HEK293 (cell line): Measurements from ENCODE around the gene PACSIN2.

Experiments
- CTCF ChIA-PET: fragments of 350-600 bp; formaldehyde crosslinking; extraction: SDS; loops from one replicate; lab custom pipeline; 2021; ENCODE audit warnings: antibody characterized with exemption; lab: Yijun Ruan, JAX
- POLR2A ChIA-PET: fragments of 300-600 bp; formaldehyde crosslinking; extraction: SDS; loops from one replicate; lab custom pipeline; 2020; ENCODE audit warnings: antibody characterized with exemption, inconsistent platforms; lab: Yijun Ruan, JAX
- H3K27ac ChIP-seq: fragments of 200-500 bp; sonication (Bioruptor generic); 2 replicates; pipeline ENCODE4 v1.5.1; 2014; ENCODE audit warnings: low read depth, low read length, control low read depth, inconsistent platforms; ENCODE audit errors: extremely low read depth
- H3K36me3 ChIP-seq, 2 experiments: fragments of 200-500 bp in 1 of 2; sonication (Bioruptor generic) in 1 of 2; 1 replicate in 1 of 2; 2 replicates in 1 of 2; pipeline ENCODE4 v1.5.1; 2014 to 2017; ENCODE audit warnings: inconsistent platforms in 2 of 2, low read length in 2 of 2; ENCODE audit not compliant: control insufficient read depth in 2 of 2, insufficient read depth in 1 of 2
- H3K4me1 ChIP-seq: fragments of 200-500 bp; sonication (Bioruptor generic); 2 replicates; pipeline ENCODE4 v1.5.1; 2014; ENCODE audit warnings: mild to moderate bottlenecking, low read length, inconsistent platforms; ENCODE audit not compliant: control insufficient read depth, insufficient read depth
- H3K4me3 ChIP-seq: 2 replicates; pipeline ENCODE4 v1.5.1; 2011; ENCODE audit warnings: low read depth, mild to moderate bottlenecking, control low read depth, low read length, moderate library complexity
- H3K9me3 ChIP-seq: fragments of 200-500 bp; sonication (Bioruptor generic); 2 replicates; pipeline ENCODE4 v1.5.1; 2014; ENCODE audit warnings: low read depth, low read length, inconsistent platforms; ENCODE audit not compliant: control insufficient read depth, insufficient read depth
- EGR2 ChIP-seq: fragments of 450-650 bp; formaldehyde crosslinking; IDR thresholded peaks from 2 replicates; pipeline ENCODE4 v1.5.1; 2016; ENCODE audit warnings: low read depth, missing biosample characterization, missing genetic modification characterization
- HOXD13 ChIP-seq: sonication (generic); formaldehyde crosslinking; IDR thresholded peaks from 2 replicates; pipeline ENCODE4 v1.8.0; 2022; ENCODE audit warnings: missing genetic modification reagents, borderline replicate concordance
- REPIN1 ChIP-seq: fragments of 450-650 bp; formaldehyde crosslinking; IDR thresholded peaks from 2 replicates; pipeline ENCODE4 v1.5.1; 2017; ENCODE audit warnings: missing biosample characterization, missing genetic modification characterization, low read depth
- SCRT2 ChIP-seq: fragments of 450-650 bp; formaldehyde crosslinking; IDR thresholded peaks from 2 replicates; pipeline ENCODE4 v1.5.1; 2016; ENCODE audit warnings: missing biosample characterization, missing genetic modification characterization
- ZBTB21 ChIP-seq: fragments of 450-650 bp; formaldehyde crosslinking; IDR thresholded peaks from 2 replicates; pipeline ENCODE4 v1.5.1; 2017; ENCODE audit warnings: missing biosample characterization, missing genetic modification characterization
- ZBTB7A ChIP-seq: fragments of 450-650 bp; formaldehyde crosslinking; IDR thresholded peaks from 2 replicates; pipeline ENCODE4 v1.5.1; 2016; ENCODE audit warnings: low read depth, missing biosample characterization, missing genetic modification characterization
- ZBTB8A ChIP-seq: fragments of 450-650 bp; formaldehyde crosslinking; IDR thresholded peaks from 2 replicates; pipeline ENCODE4 v1.5.1; 2016; ENCODE audit warnings: missing biosample characterization, missing genetic modification characterization
- ZEB2 ChIP-seq: fragments of 450-650 bp; formaldehyde crosslinking; IDR thresholded peaks from 2 replicates; pipeline ENCODE4 v1.5.1; 2016; ENCODE audit warnings: missing biosample characterization, missing genetic modification characterization
- ZFP3 ChIP-seq: fragments of 450-650 bp; formaldehyde crosslinking; IDR thresholded peaks from 2 replicates; pipeline ENCODE4 v1.5.1; 2016; ENCODE audit warnings: low read depth, missing biosample characterization, missing genetic modification characterization
- ZFP37 ChIP-seq: fragments of 450-650 bp; formaldehyde crosslinking; IDR thresholded peaks from 2 replicates; pipeline ENCODE4 v1.5.1; 2016; ENCODE audit warnings: missing biosample characterization, missing genetic modification characterization
- ZFP41 ChIP-seq: fragments of 450-650 bp; formaldehyde crosslinking; IDR thresholded peaks from 2 replicates; pipeline ENCODE4 v1.5.1; 2016; ENCODE audit warnings: missing biosample characterization, missing genetic modification characterization, borderline replicate concordance
- ZFP69B ChIP-seq: fragments of 450-650 bp; formaldehyde crosslinking; IDR thresholded peaks from 2 replicates; pipeline ENCODE4 v1.5.1; 2016; ENCODE audit warnings: missing biosample characterization, missing genetic modification characterization
- ZNF184 ChIP-seq: fragments of 450-650 bp; IDR thresholded peaks from 2 replicates; pipeline ENCODE4 v1.5.1; 2018; ENCODE audit warnings: missing biosample characterization, mild to moderate bottlenecking, missing genetic modification characterization
- ZNF366 ChIP-seq: fragments of 450-650 bp; formaldehyde crosslinking; conservative IDR thresholded peaks from 2 replicates; pipeline ENCODE4 v1.5.1; 2016; ENCODE audit warnings: missing biosample characterization, missing genetic modification characterization
- ZNF473 ChIP-seq: fragments of 450-650 bp; formaldehyde crosslinking; IDR thresholded peaks from 2 replicates; pipeline ENCODE4 v1.5.1; 2017; ENCODE audit warnings: missing biosample characterization, missing genetic modification characterization
- ZNF521 ChIP-seq: fragments of 450-650 bp; formaldehyde crosslinking; IDR thresholded peaks from 2 replicates; pipeline ENCODE4 v1.5.1; 2017; ENCODE audit warnings: missing biosample characterization, mild to moderate bottlenecking, missing genetic modification characterization
- ZNF530 ChIP-seq: fragments of 450-650 bp; formaldehyde crosslinking; IDR thresholded peaks from 2 replicates; pipeline ENCODE4 v1.5.1; 2016; ENCODE audit warnings: low read depth, missing biosample characterization, missing genetic modification characterization
- ZNF549 ChIP-seq: fragments of 450-650 bp; IDR thresholded peaks from 2 replicates; pipeline ENCODE4 v1.5.1; 2018; ENCODE audit warnings: missing biosample characterization, missing genetic modification characterization, mild to moderate bottlenecking, inconsistent platforms, moderate library complexity
- ZNF585B ChIP-seq: fragments of 450-650 bp; formaldehyde crosslinking; IDR thresholded peaks from 2 replicates; pipeline ENCODE4 v1.5.1; 2016; ENCODE audit warnings: missing biosample characterization, missing genetic modification characterization
- ZNF670 ChIP-seq: fragments of 450-650 bp; formaldehyde crosslinking; IDR thresholded peaks from 2 replicates; pipeline ENCODE4 v1.5.1; 2016; ENCODE audit warnings: missing biosample characterization, missing genetic modification characterization, low read depth
- ZNF791 ChIP-seq: fragments of 450-650 bp; formaldehyde crosslinking; IDR thresholded peaks from 2 replicates; pipeline ENCODE4 v1.5.1; 2016; ENCODE audit warnings: missing biosample characterization, missing genetic modification characterization
- ZNF843 ChIP-seq: fragments of 450-650 bp; formaldehyde crosslinking; IDR thresholded peaks from 2 replicates; pipeline ENCODE4 v1.5.1; 2016; ENCODE audit warnings: missing biosample characterization, missing genetic modification characterization
- TF ChIP-seq, protein P1 (sequence below): fragments of 450-650 bp; formaldehyde crosslinking; IDR thresholded peaks from 2 replicates; pipeline ENCODE4 v1.5.1; 2016; ENCODE audit warnings: missing biosample characterization, missing genetic modification characterization
- TF ChIP-seq, protein P2 (sequence below): fragments of 450-650 bp; formaldehyde crosslinking; IDR thresholded peaks from 2 replicates; pipeline ENCODE4 v1.5.1; 2016; ENCODE audit warnings: missing biosample characterization, missing genetic modification characterization
- TF ChIP-seq, protein P3 (sequence below): fragments of 450-650 bp; formaldehyde crosslinking; IDR thresholded peaks from 2 replicates; pipeline ENCODE4 v1.5.1; 2016; ENCODE audit warnings: missing biosample characterization, missing genetic modification characterization
- TF ChIP-seq, protein P4 (sequence below): fragments of 450-650 bp; formaldehyde crosslinking; IDR thresholded peaks from 2 replicates; pipeline ENCODE4 v1.5.1; 2016; ENCODE audit warnings: missing biosample characterization, missing genetic modification characterization
- TF ChIP-seq, protein P5 (sequence below): fragments of 450-650 bp; formaldehyde crosslinking; IDR thresholded peaks from 2 replicates; pipeline ENCODE4 v1.5.1; 2016; ENCODE audit warnings: missing biosample characterization, missing genetic modification characterization, borderline replicate concordance

The PACSIN2 gene

DNA sequence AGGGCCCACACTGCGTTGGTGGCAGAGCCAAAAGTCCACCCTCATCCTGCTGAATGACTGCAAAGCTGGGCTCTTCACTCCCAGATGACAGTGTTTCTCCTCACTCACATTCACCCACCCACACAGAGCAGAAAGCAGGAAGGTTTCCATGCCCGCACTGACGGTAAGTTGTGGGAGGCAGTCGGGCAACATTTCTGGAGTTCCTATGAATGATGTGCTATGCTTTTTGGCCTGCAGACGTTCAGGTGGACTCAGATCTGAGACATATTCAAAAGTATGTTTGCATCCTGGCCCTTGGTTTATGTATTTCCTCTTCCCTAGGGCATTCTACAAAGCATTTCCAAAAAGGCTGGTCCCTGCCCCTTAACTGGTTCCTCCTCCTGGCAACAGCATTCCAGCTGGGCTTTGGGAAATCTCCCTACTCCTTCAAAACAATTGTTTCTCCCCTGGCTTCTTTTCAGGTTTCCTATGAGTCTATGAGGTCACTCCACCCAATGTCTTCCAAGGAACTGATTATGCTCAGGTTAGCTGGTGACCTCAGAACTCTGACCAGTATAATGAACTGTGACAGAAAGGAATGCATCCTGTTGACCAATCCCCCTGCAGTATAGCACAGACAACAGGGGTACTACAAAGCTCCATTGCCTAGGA, 36.4 kb downstream of the PACSIN2 start:
- CTCF ChIA-PET: interaction anchor here (0.7 to 1.2 kb wide), 3 partner anchors 10 to 12 kb away, joined by 3 read pairs; no protein-coding TSS in a partner anchor
- Histone ChIP-seq H3K9me3 (no peaks in the 10 kb centered on the region), H3K4me3 (no peak overlapping the region), H3K4me1 (0 out of 2 replicates have a peak, but pooled peaks cover 6% of the 10 kb centered on the region), H3K36me3 (no peaks in the 10 kb centered on the region), H3K27ac (no peak overlapping the region; the same call in 1 of the 2 replicates)
- POLR2A ChIA-PET: interaction anchor here (1.0 kb wide), 1 partner anchor 36 kb away, joined by 3 read pairs; the partner anchor contains the start of gene PACSIN2
- no peak for TF ChIP-seq HOXD13
- peak; percentile 72 for TF ChIP-seq ZBTB21 (tag by site-specific recombination)
- TF ChIP-seq, protein P1, sequence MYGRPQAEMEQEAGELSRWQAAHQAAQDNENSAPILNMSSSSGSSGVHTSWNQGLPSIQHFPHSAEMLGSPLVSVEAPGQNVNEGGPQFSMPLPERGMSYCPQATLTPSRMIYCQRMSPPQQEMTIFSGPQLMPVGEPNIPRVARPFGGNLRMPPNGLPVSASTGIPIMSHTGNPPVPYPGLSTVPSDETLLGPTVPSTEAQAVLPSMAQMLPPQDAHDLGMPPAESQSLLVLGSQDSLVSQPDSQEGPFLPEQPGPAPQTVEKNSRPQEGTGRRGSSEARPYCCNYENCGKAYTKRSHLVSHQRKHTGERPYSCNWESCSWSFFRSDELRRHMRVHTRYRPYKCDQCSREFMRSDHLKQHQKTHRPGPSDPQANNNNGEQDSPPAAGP (tag by site-specific recombination): no peak
- TF ChIP-seq ZNF670 (tag by site-specific recombination): no peak
- TF ChIP-seq ZNF521: no peak
- no peak for TF ChIP-seq ZFP3 (tag by site-specific recombination)
- no peak for TF ChIP-seq ZNF791 (tag by site-specific recombination)
- TF ChIP-seq ZNF585B (tag by site-specific recombination): no peak
- TF ChIP-seq ZFP69B (tag by site-specific recombination): no peak
- peak; percentile 87 for TF ChIP-seq EGR2 (tag by site-specific recombination)
- TF ChIP-seq ZEB2 (tag by site-specific recombination): no peak
- TF ChIP-seq SCRT2 (tag by site-specific recombination): no peak
- TF ChIP-seq, protein P2, sequence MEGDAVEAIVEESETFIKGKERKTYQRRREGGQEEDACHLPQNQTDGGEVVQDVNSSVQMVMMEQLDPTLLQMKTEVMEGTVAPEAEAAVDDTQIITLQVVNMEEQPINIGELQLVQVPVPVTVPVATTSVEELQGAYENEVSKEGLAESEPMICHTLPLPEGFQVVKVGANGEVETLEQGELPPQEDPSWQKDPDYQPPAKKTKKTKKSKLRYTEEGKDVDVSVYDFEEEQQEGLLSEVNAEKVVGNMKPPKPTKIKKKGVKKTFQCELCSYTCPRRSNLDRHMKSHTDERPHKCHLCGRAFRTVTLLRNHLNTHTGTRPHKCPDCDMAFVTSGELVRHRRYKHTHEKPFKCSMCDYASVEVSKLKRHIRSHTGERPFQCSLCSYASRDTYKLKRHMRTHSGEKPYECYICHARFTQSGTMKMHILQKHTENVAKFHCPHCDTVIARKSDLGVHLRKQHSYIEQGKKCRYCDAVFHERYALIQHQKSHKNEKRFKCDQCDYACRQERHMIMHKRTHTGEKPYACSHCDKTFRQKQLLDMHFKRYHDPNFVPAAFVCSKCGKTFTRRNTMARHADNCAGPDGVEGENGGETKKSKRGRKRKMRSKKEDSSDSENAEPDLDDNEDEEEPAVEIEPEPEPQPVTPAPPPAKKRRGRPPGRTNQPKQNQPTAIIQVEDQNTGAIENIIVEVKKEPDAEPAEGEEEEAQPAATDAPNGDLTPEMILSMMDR (tag by site-specific recombination): no peak
- no peak for TF ChIP-seq ZNF843
- TF ChIP-seq, protein P3, sequence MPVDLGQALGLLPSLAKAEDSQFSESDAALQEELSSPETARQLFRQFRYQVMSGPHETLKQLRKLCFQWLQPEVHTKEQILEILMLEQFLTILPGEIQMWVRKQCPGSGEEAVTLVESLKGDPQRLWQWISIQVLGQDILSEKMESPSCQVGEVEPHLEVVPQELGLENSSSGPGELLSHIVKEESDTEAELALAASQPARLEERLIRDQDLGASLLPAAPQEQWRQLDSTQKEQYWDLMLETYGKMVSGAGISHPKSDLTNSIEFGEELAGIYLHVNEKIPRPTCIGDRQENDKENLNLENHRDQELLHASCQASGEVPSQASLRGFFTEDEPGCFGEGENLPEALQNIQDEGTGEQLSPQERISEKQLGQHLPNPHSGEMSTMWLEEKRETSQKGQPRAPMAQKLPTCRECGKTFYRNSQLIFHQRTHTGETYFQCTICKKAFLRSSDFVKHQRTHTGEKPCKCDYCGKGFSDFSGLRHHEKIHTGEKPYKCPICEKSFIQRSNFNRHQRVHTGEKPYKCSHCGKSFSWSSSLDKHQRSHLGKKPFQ (tag by site-specific recombination): no peak
- TF ChIP-seq, protein P4, sequence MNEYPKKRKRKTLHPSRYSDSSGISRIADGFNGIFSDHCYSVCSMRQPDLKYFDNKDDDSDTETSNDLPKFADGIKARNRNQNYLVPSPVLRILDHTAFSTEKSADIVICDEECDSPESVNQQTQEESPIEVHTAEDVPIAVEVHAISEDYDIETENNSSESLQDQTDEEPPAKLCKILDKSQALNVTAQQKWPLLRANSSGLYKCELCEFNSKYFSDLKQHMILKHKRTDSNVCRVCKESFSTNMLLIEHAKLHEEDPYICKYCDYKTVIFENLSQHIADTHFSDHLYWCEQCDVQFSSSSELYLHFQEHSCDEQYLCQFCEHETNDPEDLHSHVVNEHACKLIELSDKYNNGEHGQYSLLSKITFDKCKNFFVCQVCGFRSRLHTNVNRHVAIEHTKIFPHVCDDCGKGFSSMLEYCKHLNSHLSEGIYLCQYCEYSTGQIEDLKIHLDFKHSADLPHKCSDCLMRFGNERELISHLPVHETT (tag by site-specific recombination): no peak
- TF ChIP-seq, protein P5, sequence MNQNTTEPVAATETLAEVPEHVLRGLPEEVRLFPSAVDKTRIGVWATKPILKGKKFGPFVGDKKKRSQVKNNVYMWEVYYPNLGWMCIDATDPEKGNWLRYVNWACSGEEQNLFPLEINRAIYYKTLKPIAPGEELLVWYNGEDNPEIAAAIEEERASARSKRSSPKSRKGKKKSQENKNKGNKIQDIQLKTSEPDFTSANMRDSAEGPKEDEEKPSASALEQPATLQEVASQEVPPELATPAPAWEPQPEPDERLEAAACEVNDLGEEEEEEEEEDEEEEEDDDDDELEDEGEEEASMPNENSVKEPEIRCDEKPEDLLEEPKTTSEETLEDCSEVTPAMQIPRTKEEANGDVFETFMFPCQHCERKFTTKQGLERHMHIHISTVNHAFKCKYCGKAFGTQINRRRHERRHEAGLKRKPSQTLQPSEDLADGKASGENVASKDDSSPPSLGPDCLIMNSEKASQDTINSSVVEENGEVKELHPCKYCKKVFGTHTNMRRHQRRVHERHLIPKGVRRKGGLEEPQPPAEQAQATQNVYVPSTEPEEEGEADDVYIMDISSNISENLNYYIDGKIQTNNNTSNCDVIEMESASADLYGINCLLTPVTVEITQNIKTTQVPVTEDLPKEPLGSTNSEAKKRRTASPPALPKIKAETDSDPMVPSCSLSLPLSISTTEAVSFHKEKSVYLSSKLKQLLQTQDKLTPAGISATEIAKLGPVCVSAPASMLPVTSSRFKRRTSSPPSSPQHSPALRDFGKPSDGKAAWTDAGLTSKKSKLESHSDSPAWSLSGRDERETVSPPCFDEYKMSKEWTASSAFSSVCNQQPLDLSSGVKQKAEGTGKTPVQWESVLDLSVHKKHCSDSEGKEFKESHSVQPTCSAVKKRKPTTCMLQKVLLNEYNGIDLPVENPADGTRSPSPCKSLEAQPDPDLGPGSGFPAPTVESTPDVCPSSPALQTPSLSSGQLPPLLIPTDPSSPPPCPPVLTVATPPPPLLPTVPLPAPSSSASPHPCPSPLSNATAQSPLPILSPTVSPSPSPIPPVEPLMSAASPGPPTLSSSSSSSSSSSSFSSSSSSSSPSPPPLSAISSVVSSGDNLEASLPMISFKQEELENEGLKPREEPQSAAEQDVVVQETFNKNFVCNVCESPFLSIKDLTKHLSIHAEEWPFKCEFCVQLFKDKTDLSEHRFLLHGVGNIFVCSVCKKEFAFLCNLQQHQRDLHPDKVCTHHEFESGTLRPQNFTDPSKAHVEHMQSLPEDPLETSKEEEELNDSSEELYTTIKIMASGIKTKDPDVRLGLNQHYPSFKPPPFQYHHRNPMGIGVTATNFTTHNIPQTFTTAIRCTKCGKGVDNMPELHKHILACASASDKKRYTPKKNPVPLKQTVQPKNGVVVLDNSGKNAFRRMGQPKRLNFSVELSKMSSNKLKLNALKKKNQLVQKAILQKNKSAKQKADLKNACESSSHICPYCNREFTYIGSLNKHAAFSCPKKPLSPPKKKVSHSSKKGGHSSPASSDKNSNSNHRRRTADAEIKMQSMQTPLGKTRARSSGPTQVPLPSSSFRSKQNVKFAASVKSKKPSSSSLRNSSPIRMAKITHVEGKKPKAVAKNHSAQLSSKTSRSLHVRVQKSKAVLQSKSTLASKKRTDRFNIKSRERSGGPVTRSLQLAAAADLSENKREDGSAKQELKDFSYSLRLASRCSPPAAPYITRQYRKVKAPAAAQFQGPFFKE: no peak
- TF ChIP-seq ZNF366 (tag by site-specific recombination): no peak
- TF ChIP-seq ZNF549 (tag by site-specific recombination): no peak
- no peak for TF ChIP-seq ZNF184 (tag by site-specific recombination)
- TF ChIP-seq ZFP37 (tag by site-specific recombination): no peak
- no peak for TF ChIP-seq ZBTB7A (tag by site-specific recombination)
- no peak for TF ChIP-seq REPIN1 (tag by site-specific recombination)
- TF ChIP-seq ZBTB8A (tag by site-specific recombination): no peak
- TF ChIP-seq ZNF530 (tag by site-specific recombination): no peak
- no peak for TF ChIP-seq ZFP41 (tag by site-specific recombination)
- no peak for TF ChIP-seq ZNF473
